ENCODE measurements around the gene PRKCH. TPM values are rescaled to one million over a fixed set of nuclear protein-coding genes. Genes with fewer than 3 reads are reported as not detected.

Gene PRKCH
- polyA plus RNA-seq, 4 donors: 9.0 to 18.4 (median 16.1) TPM

GRCh38 chr14:61469781-61470180, 148.4 kb downstream of the PRKCH start:
- DNase-seq (ENCODE audit: low read depth in 4 of 4, low spot score in 3 of 4): no peak

GRCh38 chr14:61470261-61470960, 149.0 kb downstream of the PRKCH start:
- DNase-seq (ENCODE audit: low read depth in 4 of 4, low spot score in 3 of 4): peak in 1 of 4 donors; percentile 40

GRCh38 chr14:61470961-61471293, 149.5 kb downstream of the PRKCH start:
- DNase-seq (ENCODE audit: low read depth in 4 of 4, low spot score in 3 of 4): no peak

DNA sequence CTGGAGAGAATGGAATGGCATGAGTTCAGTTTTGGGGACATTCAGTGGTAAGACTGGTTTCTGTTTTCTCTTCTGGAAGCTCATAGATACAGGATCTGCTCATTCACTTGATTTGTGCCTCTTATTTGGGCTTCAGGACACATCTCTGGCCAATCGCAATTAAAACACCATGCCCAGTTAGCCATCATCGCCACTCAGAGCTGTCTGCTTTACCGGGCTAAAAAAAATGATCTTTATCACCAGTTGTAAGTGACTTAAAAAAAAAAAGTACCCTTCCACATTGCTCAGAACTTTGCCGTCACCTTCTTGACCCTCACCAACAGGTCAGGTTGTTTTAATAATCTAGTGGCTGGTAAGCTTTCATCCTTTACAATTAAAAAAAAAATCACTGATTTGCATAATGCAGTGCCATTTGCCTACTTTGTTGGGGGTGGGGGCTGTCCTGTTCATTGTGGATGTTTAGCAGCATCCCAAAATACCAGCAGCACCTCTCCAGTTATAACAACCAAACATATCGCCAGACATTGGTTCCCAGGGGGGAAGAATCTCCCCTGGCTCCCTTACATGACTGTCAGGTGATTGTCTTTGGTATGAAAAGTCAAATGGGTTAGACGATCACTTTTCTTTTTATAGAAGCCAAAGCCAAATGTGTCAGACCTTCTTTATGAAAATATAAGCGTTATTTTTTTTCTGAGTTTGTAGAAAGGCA, 150.1 kb downstream of the PRKCH start:
- DNase-seq (ENCODE audit: low read depth in 4 of 4, low spot score in 3 of 4): no peak

- no peak for DNase-seq (ENCODE audit: low read depth in 4 of 4, low spot score in 3 of 4)
These were observed 150.8 kb downstream of the PRKCH start for GRCh38 chr14:61472011-61472672.

GRCh38 chr14:61472801-61473376, 151.5 kb downstream of the PRKCH start:
- DNase-seq (ENCODE audit: low read depth in 4 of 4, low spot score in 3 of 4): no peak

DNA sequence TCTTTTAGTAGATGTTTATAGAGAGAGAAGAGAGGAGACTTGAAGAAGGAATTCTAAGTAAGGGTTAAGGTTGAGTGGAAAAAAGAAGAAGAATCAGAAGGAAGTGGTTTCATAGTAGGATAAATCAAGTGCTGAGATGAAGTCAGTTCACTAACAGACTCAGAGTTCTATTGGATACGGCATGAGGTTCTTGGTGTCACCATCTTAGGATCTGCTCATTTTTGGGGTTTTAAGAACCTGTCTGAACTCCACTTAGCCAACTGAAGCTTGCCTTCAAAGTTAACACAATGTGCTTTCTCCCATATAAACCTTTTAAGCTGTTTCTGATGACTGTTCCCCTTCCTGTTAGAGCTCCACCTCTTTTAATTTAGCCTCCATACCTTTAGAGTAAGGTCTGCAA, 152.6 kb downstream of the PRKCH start:
- no peak for DNase-seq (ENCODE audit: low read depth in 4 of 4, low spot score in 3 of 4)

GRCh38 chr14:61474701-61475100, 153.3 kb downstream of the PRKCH start:
- DNase-seq (ENCODE audit: low read depth in 4 of 4, low spot score in 3 of 4): no peak

- DNase-seq (ENCODE audit: low read depth in 4 of 4, low spot score in 3 of 4): no peak
These were observed 153.9 kb downstream of the PRKCH start for GRCh38 chr14:61475316-61475715.

DNA sequence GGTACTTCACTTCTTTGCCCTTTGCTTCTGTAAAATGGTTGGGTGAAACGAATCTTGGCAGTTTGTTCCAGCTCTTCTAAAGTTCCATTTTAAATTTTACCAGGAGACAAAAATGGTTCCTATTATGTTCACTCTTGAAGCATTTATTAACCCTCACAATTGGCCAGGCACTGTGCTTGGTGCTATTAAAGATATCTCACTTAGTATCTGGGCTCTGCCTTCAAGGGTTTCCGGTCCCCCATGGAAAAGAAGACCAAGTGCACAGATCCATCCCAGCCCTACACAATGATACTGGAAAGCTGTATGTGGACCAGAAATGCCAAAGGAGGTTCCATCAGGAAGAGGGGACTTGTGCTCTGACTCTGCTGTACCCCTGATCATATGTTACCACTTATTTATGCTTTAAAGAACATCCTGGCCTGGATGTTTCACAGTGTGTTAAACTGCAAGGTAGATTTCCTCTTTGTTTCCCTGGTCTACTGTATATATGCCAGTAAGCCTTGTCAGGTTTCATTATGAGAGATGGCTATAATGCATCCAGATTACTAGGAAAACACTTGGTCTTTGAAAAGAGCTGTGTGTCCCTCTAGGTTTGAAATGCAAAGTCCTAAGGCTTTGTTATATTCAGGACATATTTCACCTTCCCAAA, 154.8 kb downstream of the PRKCH start:
- DNase-seq (ENCODE audit: low read depth in 4 of 4, low spot score in 3 of 4): no peak

- DNase-seq (ENCODE audit: low read depth in 4 of 4, low spot score in 3 of 4): peak in 1 of 4 donors; percentile 55
These were observed 155.5 kb downstream of the PRKCH start for GRCh38 chr14:61476754-61477410.

DNA sequence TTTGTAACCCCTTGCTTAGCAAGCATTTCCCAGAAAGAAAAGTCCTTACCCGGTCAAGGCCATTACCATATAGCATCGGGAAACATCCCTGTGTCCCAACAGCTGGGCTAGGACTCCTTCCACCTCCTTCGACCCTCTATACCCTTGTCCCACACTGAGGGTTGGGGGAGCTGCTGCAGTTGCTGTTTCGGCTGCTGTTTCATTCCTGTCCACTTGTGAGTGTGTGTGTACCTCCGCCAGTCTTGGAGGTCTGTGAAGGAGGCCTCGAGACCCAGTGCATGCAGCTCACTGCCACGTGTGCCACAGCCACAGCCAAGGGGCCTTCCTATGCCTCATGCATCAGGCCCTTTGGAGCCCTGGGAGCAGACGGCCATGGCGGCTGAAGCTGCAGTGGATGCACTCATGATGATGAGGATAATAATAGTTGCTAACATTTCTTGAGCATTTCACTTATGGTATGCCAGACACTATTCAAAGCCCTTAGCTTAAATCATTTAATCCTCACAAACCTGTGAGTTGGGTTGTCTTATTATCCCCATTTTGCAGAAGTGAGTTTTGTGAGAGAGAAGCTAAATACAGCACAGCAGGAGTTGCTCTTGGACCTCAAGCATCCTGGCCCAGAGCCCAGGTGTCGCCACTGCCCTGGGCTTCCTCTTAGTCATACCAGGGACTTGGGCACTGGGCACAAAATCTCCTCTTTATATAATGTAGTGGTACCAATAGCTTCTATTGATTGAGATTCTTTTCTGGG, 156.5 kb downstream of the PRKCH start:
- no peak for DNase-seq (ENCODE audit: low read depth in 4 of 4, low spot score in 3 of 4)

GRCh38 chr14:61478971-61479473, 157.6 kb downstream of the PRKCH start:
- DNase-seq (ENCODE audit: low read depth in 4 of 4, low spot score in 3 of 4): no peak

DNA sequence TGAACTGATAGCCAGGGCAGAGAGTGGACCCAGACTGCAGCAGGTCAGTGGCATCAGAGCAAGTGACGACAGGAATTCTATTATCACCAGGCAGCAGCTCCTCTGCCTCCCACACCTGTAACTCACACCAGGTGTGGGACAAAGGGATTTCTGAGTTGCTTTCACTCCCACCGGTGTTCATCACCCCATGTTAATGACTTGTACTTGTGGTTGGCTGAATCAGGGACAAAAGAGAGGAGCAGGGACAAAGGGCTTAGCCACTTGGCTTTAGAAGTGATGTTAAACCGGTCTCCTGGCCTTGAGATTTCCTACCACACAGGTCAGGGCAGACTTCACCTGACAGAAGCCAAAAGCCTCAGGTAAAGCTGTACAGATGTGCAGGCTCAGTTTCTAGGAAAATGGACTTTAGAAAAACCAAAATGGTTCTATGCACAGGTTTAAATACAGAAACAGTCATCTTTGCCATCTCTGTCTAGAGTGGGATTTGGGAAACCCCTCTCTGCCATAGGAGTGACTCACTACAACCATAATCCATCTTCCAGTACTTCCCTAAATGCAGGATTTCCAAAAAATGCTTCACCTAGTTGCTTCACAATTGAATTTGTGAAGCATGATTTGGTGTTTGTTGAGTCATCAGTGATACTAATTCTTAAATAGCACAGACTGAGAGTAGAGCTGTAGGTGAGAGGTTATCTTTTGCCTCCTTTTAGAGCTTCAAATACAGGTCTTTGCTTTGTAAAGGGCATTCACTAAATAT, 158.5 kb downstream of the PRKCH start:
- no peak for DNase-seq (ENCODE audit: low read depth in 4 of 4, low spot score in 3 of 4)

DNA sequence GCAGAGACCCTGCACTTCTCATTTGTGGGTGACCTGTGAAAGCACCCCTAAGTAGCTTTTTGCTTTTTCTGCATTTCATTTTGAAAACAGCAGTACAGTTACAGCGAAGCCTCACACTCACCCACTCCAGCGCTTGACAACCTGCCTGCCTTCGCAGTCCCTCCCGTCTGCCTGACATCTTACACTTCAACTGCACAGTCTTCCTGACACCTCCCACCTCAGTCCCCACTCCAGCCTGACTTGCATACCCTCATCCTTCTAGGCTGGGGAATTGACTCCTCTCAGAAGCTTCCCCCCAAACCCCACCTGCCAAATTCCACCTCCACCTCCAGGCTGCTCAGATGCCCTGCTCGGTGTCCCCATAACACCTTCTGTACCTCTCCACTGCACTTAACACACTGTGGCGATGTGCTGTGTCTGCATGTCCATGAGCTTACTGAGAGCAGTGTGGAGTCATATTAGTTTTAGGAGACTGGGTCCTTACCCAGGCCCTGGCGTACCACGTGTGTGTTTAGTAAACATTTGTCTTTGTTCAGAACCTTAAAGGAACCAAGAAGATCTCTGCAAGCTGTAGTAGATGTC, 159.4 kb downstream of the PRKCH start:
- DNase-seq (ENCODE audit: low read depth in 4 of 4, low spot score in 3 of 4): no peak

DNA sequence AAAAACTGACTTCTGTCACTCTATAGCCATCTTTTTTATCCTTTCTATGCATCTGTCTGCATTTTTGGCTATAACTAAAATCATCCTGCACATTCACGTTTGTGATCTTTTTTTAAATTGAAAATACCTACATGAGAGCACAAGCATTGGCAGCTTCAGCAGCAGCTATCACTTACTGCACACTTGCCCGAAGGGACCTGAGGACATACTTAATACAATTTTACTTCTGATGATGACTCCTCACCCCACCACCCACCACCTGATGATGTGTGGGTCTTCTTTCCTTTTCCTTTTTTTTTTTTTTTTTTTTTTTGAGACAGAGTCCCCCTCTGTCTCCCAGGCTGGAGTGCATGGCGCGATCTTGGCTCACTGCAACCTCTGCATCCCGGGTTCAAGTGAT, 160.3 kb downstream of the PRKCH start:
- DNase-seq (ENCODE audit: low read depth in 4 of 4, low spot score in 3 of 4): no peak

DNA sequence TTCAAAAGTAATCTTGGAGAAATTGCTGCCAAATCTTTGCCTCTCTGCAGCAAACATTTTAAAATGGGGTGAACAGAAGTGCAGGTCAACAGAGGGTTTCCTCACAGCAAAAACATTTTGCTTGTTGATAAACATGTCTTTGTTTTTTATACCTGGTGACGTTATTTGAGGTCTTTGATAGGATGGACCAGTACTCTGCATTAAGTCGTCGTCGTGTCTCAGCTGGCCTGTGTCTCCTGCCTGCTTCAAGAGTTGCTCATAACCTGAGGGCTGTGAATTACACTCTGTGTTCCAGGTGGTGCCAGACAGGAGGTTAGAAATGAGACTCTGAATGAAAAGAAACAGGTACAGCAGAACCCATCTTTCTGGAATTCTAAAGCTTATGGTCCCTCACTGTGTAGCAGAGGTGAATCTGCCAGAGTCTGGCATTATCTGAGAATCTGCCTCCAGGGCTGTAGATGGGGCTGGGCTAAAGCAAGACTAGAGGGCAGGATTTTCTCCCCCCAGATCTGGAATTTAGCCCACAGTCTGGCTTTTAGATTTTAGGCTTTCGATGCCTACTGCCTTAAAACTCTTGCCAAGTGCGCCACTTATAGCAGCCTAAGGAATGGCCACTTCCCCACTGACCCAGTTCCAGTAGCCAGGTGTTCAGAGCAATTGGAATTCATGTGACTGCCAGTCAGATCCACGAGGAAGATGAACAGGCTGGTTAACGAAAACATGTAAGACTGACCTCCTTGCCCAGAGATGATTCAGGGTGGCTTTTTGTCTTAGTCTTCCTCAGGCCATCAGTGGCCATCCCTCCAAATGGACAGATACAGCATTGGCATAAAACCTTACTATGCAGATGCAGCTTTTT, 161.2 kb downstream of the PRKCH start:
- DNase-seq (ENCODE audit: low read depth in 4 of 4, low spot score in 3 of 4): no peak

GRCh38 chr14:61483476-61483875, 162.1 kb downstream of the PRKCH start:
- no peak for DNase-seq (ENCODE audit: low read depth in 4 of 4, low spot score in 3 of 4)

Data from left renal pelvis (tissue), 4 donors.